Neural cell (in vitro differentiated cells): ENCODE data around the gene PGAP1.

Experiments used
- CTCF ChIP-seq: fragments of 450-650 bp; IDR thresholded peaks from 2 replicates; pipeline ENCODE4 v1.5.1; 2014; ENCODE audit warnings: antibody characterized with exemption, mild to moderate bottlenecking, moderate library complexity; ENCODE audit not compliant: poor library complexity, severe bottlenecking
- EP300 ChIP-seq: fragments of 450-650 bp; conservative IDR thresholded peaks from 2 replicates; pipeline ENCODE4 v1.6.1; 2014; ENCODE audit warnings: antibody characterized with exemption, mild to moderate bottlenecking, moderate library complexity; ENCODE audit not compliant: poor library complexity, severe bottlenecking
- EZH2 ChIP-seq: fragments of 200-600, 300-800 bp; shearing (Covaris generic), sonication (generic); IDR thresholded peaks from 2 replicates; pipeline ENCODE4 v1.6.1; 2014; ENCODE audit warnings: antibody characterized with exemption, low read length, borderline replicate concordance, mild to moderate bottlenecking; ENCODE audit not compliant: insufficient read depth, poor library complexity, severe bottlenecking
- MXI1 ChIP-seq: fragments of 450-650 bp; conservative IDR thresholded peaks from 2 replicates; pipeline ENCODE4 v1.6.1; 2014; ENCODE audit warnings: antibody characterized with exemption, mild to moderate bottlenecking; ENCODE audit not compliant: poor library complexity, severe bottlenecking
- POLR2AphosphoS5 ChIP-seq: IDR thresholded peaks from 2 replicates; pipeline ENCODE4 v1.6.1; 2012
- RAD21 ChIP-seq: fragments of 450-650 bp; conservative IDR thresholded peaks from 2 replicates; pipeline ENCODE4 v1.6.1; 2014; ENCODE audit warnings: antibody characterized with exemption, mild to moderate bottlenecking, moderate library complexity
- REST ChIP-seq: IDR thresholded peaks from 2 replicates; pipeline ENCODE4 v1.6.1; 2012; ENCODE audit warnings: borderline replicate concordance
- SMC3 ChIP-seq: fragments of 450-650 bp; conservative IDR thresholded peaks from 2 replicates; pipeline ENCODE4 v1.6.1; 2014; ENCODE audit warnings: antibody characterized with exemption, mild to moderate bottlenecking, moderate library complexity; ENCODE audit not compliant: poor library complexity
- TAF1 ChIP-seq: IDR thresholded peaks from 2 replicates; pipeline ENCODE4 v1.6.1; 2012; ENCODE audit warnings: low read depth

GRCh38 chr2:196967775-196968174 lies 41.3 kb upstream of the PGAP1 start:
- TF ChIP-seq CTCF: no peak
- no peak for TF ChIP-seq TAF1
- no peak for TF ChIP-seq EZH2
- no peak for TF ChIP-seq POLR2AphosphoS5
- no peak for TF ChIP-seq REST
- no peak for TF ChIP-seq RAD21
- TF ChIP-seq EP300: no peak
- TF ChIP-seq MXI1: no peak
- TF ChIP-seq SMC3: no peak
